ENCODE data around the gene C6orf89.
"Not testable (repeated sequence)": the region's sequence is repeated elsewhere in the genome, so short reads cannot be mapped to it uniquely, and the experiment has no call there.

C6orf89 gene

GRCh38 chr6:36917541-36918193, 31.9 kb downstream of the C6orf89 start:
- in situ Hi-C loops (cut with HindIII; ENCODE audit: low sequenced_read_pairs) = no loop called here

DNA sequence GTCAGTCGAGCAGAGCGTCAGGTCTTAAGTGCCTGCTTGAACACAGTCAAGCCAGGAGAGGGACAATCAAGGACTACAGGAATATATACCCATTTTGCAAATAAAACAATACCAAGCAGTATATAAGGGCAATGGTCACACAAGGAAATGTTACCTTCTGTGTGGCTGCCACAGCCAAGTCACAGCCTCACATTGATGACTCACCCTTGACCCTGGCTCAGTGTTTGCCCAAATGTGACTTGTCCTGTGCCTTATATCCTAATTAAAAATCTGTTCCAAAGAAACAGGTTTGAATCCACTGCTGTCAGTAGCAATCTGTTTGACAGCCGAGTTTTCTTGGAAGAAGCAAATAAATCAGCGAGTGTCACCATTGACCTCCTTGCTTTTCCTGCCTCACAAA, 34.3 kb downstream of the C6orf89 start:
- in situ Hi-C loops (cut with HindIII; ENCODE audit: low sequenced_read_pairs) = no loop called here

GRCh38 chr6:36920546-36920945, 34.8 kb downstream of the C6orf89 start:
- in situ Hi-C loops (cut with HindIII; ENCODE audit: low sequenced_read_pairs) = no loop called here

GRCh38 chr6:36924131-36924530, 38.4 kb downstream of the C6orf89 start:
- in situ Hi-C loops (cut with HindIII; ENCODE audit: low sequenced_read_pairs) = no loop called here

GRCh38 chr6:36924778-36925374, 39.1 kb downstream of the C6orf89 start:
- in situ Hi-C loops (cut with HindIII; ENCODE audit: low sequenced_read_pairs) = no loop called here

DNA sequence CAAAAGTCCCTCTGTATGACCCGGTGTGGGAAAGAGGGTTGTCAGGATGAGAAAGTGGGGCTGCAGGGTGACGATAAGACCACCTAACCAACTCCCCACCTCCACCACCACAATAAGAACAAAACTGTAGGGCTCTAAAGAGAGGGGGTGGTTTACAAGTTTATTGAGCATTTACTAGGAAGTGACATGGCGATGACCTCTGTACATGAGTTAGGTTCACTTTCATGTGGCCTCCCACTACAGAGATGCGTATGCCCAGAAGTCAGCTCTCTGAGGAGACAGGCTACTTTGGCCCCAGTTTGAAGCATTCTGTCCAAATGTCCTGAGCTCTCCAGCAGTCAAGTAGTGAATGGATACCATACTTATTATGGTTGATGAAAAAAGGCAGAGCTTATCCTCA, 40.1 kb downstream of the C6orf89 start:
- in situ Hi-C loops (cut with HindIII; ENCODE audit: low sequenced_read_pairs) = no loop called here

DNA sequence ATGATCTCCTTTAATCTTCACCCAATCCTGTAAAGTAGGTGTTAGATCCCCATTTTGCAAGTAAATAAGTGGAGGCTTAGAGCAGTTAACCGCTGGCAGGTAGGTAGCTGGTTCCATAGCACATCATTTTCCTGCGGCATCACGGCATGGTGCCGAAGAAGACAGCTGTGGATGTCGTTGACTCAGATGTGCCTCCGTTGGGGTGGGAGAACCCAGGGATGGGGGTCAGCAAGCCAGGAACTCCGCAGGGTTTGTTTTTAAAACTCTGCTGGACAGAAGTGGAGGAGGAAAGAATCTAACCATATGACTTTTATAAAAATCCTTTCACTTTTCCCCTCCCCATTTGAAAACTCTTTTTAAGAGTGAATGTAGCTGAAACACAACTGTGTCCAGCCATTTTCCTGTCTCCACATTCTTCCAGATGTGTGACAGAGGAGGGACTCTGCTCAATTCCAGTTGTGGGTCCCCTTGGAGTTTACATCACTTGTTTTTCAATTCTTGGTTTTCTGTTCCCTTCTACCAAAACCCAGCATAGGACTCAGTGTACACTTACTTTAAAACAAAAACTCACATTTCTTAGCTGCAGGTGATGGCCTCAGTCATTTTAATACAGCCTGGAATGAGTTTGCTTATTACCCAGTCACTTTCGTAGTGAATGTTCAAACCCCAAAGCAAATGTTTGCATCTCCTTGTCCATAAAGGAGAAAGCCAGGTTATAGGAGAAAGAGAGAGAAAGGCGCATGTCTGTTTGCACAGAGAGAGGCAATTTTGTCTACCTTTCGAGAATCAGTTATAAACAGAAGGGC, 41.2 kb downstream of the C6orf89 start:
- in situ Hi-C loops (cut with HindIII; ENCODE audit: low sequenced_read_pairs) = no loop called here

- in situ Hi-C loops (cut with HindIII; ENCODE audit: low sequenced_read_pairs) = no loop called here
These were observed 42.2 kb downstream of the C6orf89 start for GRCh38 chr6:36927691-36928546.

- in situ Hi-C loops (cut with HindIII; ENCODE audit: low sequenced_read_pairs) = no loop called here
These were observed 42.8 kb downstream of the C6orf89 start for GRCh38 chr6:36928547-36928918.

DNA sequence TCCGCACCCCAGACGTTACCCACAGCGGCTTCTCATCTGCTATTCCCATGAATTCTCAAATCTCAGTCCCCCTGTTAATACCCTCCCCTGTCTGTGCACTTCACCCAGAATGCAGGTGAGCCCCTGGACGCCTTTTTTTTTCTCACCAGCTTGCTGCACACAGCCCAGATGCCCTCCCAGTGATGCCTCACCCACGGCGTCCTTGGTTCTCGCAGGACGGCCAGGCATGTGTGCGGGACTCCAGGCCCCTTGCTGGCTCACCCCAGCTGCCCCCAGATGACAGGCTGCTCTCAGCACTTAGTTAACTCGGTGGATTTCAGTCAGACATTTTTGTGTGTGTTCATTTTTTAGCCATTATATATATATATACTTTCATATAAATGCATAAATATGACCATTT, 43.4 kb downstream of the C6orf89 start:
- in situ Hi-C loops (cut with HindIII; ENCODE audit: low sequenced_read_pairs) = no loop called here

DNA sequence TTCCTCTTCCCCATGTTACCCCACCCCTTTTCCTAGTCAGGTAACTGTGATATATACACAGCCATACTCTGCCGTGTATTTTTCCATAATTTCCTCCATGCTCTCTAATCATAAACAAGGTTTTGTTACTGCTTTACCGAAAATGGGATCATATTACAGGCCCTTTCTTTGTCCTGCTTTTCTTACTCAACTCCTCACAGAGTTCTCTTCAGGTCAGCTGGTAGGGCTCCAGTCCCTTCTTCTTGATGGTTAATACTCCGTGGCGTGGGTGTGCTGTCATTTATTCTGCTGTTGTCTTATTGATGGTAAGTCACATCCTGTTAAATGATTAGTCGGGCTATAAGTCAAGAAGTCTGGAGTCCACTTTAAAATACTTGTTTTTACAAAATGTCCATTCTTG, 43.9 kb downstream of the C6orf89 start:
- in situ Hi-C loops (cut with HindIII; ENCODE audit: low sequenced_read_pairs) = no loop called here

DNA sequence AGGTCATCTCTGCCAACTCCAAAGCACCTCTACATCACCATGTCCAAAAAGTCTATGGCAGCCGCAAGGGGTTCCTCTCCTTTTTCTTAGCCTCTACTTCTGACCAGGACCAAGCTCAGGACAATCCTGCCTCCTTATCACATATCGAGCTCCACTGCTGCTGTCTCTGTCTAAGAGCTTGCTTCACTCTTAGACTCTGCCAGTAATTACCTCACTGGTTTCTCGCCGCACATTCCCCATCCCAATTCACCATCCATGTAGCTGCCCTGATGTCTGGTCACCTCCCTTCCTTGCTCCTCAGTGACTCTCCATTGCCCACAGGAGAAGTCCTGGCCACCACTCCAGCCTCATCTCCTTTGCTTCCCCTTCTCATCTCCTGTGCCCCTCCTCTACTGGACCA, 44.7 kb downstream of the C6orf89 start:
- in situ Hi-C loops (cut with HindIII; ENCODE audit: low sequenced_read_pairs) = no loop called here

DNA sequence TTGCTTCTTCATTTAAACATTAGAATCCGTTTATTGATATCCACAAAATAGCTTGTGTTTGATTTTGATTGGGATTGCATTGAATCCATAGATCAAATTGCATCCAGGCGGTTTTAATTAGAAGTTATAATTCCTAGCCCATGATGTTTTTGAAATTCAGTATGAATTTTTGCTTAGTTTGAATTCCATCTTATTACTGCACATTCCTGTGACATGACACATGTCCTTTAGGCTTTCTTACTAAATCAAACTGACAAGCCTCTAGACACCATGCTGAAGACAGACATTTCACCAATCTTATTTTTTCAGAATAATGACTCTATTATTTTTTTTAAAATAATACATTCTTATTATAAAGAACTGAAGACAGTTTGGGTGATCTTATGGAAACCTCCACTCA, 47.4 kb downstream of the C6orf89 start:
- in situ Hi-C loops (cut with HindIII; ENCODE audit: low sequenced_read_pairs) = no loop called here

GRCh38 chr6:36933519-36933918, 47.8 kb downstream of the C6orf89 start:
- in situ Hi-C loops (cut with HindIII; ENCODE audit: low sequenced_read_pairs) = no loop called here

DNA sequence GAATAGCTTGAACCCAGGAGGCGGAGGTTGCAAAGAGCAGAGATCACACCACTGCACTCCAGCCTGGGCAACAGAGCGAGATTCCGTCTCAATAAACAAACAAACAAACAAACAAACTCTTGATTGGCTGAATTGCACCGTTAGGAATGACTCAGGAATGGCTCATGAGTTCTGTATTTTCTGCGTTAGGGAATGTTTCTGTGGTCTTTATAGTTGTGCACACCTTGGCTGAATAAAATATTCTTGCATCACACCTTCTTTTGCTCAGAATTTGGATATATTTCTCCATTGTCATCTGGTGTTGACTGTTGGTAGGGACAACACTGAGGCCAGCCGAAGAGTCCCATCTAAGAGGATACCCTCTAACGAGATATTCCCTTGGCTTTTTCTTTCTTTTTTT, 49.1 kb downstream of the C6orf89 start:
- in situ Hi-C loops (cut with HindIII; ENCODE audit: low sequenced_read_pairs) = no loop called here

GRCh38 chr6:36936824-36937223, 51.1 kb downstream of the C6orf89 start:
- in situ Hi-C loops (cut with HindIII; ENCODE audit: low sequenced_read_pairs) = no loop called here

DNA sequence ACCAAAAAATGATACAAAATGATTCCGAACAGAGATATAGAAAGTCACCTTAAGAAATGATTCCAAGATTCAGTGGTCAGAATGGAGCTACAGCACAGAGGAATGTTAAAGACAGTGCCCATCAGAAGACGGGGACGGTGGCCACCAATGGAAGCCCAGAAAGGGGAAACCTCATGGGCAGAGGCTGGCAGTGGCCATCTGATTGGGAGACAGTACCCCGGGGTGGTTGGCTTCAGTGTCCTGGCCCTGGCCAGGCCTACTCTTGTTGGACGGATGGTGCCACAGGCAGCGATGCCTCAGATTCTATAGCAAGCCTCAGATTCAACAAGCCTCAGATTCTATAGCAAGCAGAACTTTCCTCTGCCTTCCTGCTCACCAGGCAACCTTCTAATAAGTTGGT, 52.1 kb downstream of the C6orf89 start:
- in situ Hi-C loops (cut with HindIII; ENCODE audit: low sequenced_read_pairs) = no loop called here

GRCh38 chr6:36938536-36938935, 52.8 kb downstream of the C6orf89 start:
- in situ Hi-C loops (cut with HindIII; ENCODE audit: low sequenced_read_pairs) = no loop called here

DNA sequence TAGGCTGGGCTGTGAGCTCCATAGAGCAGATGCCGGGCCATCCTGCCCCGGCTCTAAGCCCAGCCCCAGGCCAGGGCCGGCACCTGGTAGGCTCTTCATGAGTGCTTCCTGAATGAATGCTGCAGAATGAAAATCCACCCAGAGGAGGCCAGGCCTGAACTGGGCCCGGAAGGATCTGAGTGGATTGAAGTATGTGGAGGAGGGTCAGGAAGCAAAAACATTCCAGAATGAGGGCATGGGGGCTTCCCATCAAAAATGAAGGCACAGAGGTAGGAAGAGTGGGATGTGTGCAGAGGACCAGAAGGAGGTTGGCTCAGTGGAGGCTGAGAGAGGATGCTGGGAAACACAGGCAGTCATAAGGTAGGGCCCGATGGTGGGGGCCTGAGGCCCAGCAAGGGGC, 53.3 kb downstream of the C6orf89 start:
- in situ Hi-C loops (cut with HindIII; ENCODE audit: low sequenced_read_pairs) = not testable (repeated sequence)

GRCh38 chr6:36940027-36940426, 54.3 kb downstream of the C6orf89 start:
- in situ Hi-C loops (cut with HindIII; ENCODE audit: low sequenced_read_pairs) = no loop called here

DNA sequence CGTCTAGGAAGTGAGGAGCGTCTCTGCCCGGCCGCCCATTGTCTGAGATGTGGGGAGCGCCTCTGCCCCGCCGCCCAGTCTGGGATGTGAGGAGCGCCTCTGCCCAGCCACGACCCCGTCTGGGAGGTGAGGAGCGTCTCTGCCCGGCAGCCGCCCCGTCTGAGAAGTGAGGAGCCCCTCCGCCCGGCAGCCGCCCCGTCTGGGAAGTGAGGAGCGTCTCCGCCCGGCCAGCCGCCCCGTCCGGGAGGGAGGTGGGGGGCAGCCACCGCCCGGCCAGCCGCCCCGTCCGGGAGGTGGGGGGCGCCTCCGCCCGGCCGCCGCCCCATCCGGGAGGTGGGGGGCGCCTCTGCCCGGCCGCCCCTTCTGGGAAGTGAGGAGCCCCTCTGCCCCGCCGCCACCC, 55.8 kb downstream of the C6orf89 start:
- in situ Hi-C loops (cut with HindIII; ENCODE audit: low sequenced_read_pairs) = not testable (repeated sequence)
